Suprapubic skin (tissue), 4 donors: ENCODE data around the gene ATP11A.

Experiments
- EP300 ChIP-seq: sonication (generic); formaldehyde crosslinking; IDR thresholded peaks from one replicate; pipeline ENCODE4 v1.6.1; 2017; ENCODE audit warnings: antibody characterized with exemption
- POLR2A ChIP-seq, 2 donors: fragments of 450-650 bp; IDR thresholded peaks; one replicate each; pipeline ENCODE4 v1.6.1; 2017; ENCODE audit warnings: antibody characterized with exemption in 2 of 2, mild to moderate bottlenecking in 2 of 2, moderate library complexity in 2 of 2
- POLR2AphosphoS5 ChIP-seq, 3 donors: sonication (generic); formaldehyde crosslinking; IDR thresholded peaks; one replicate each; pipeline ENCODE4 v1.6.1; 2017; ENCODE audit warnings: antibody characterized with exemption in 3 of 3
- TF ChIP-seq, protein P1 (sequence below), 2 donors: fragments of 200-600 bp in 1 of 2; fragments of 450-650 bp in 1 of 2; sonication (generic) in 1 of 2; IDR thresholded peaks; one replicate each; pipeline ENCODE4 v1.5.1; 2016 to 2019; ENCODE audit warnings: antibody characterized with exemption in 2 of 2, mild to moderate bottlenecking in 1 of 2, moderate library complexity in 1 of 2

DNA sequence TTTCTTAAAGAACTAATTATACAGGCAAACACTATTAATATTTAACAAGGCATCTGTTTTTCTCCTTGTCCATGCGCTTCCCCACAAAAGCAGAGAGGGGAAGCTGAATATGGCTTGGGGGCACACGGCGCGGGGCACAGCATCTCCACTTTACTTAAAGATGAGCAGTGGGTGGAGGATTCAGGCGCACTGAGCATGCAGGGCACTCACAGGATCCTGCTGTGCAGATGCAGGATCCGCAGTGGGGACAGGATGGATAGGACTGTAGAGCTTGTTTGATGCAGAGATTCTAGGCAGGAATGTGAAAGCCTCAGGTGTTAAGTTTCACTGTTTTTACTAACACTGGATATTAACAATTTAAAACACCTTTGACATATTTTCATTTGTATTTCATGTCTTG is 43.3 kb downstream of the ATP11A start:
- TF ChIP-seq, protein P1, sequence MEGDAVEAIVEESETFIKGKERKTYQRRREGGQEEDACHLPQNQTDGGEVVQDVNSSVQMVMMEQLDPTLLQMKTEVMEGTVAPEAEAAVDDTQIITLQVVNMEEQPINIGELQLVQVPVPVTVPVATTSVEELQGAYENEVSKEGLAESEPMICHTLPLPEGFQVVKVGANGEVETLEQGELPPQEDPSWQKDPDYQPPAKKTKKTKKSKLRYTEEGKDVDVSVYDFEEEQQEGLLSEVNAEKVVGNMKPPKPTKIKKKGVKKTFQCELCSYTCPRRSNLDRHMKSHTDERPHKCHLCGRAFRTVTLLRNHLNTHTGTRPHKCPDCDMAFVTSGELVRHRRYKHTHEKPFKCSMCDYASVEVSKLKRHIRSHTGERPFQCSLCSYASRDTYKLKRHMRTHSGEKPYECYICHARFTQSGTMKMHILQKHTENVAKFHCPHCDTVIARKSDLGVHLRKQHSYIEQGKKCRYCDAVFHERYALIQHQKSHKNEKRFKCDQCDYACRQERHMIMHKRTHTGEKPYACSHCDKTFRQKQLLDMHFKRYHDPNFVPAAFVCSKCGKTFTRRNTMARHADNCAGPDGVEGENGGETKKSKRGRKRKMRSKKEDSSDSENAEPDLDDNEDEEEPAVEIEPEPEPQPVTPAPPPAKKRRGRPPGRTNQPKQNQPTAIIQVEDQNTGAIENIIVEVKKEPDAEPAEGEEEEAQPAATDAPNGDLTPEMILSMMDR (IDR thresholded peaks at IDR 0.05), result no peak
- TF ChIP-seq POLR2A (IDR thresholded peaks at IDR 0.05) (no peak), POLR2AphosphoS5 (IDR thresholded peaks at IDR 0.05) (no peak), EP300 (no peak)
